SU-DHL-6 (cell line): Measurements from ENCODE around the gene SMIM43.

ENCODE experiments used
- CTCF ChIP-seq: fragments of 200-600 bp; sonication (generic); IDR thresholded peaks from one replicate; pipeline ENCODE4 v1.5.1; 2017; ENCODE audit warnings: antibody characterized with exemption, mild to moderate bottlenecking, low read length, moderate library complexity; ENCODE audit not compliant: insufficient read depth, poor library complexity, severe bottlenecking
- EZH2phosphoT487 ChIP-seq: fragments of 200-600 bp; sonication (generic), shearing (Covaris generic); conservative IDR thresholded peaks from 2 replicates; pipeline ENCODE4 v1.6.1; 2018; ENCODE audit warnings: mild to moderate bottlenecking, antibody characterized with exemption, low read length, moderate library complexity, mixed read lengths

DNA sequence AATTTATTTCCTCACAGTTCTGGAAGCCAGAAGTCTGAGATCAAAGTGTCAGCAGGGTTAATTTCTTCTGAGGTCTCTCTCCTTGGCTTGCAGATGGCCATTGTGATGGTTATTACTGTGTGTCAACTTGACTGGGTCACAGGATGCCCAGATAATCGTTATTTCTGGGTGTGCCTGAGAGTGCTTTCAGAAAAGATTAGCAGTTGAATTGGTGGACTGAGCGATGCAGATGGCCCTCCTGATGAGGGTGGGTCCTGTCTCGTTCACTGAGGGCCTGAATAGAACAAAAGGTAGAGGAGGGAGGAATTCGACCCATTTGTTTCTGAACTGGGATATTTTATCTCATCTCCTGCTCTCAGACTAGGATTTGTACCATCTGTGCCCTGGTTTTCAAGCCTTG lies 15.7 kb downstream of the SMIM43 start:
- TF ChIP-seq CTCF: no peak
- TF ChIP-seq EZH2phosphoT487: no peak
